Mesenchymal stem cell (in vitro differentiated cells and primary cell): ENCODE data around the gene ARL11.

ENCODE experiments used
- DNase-seq: peaks from one replicate; pipeline ENCODE4 v3.0.0-alpha.2; 2013
- H2AFZ ChIP-seq: one replicate; pipeline ENCODE4 v1.6.1; 2013; ENCODE audit warnings: low read depth, mild to moderate bottlenecking, control low read depth, inconsistent platforms, low read length, moderate library complexity
- H2AK5ac ChIP-seq: 2 replicates; pipeline ENCODE4 v1.6.1; 2013; ENCODE audit warnings: low read length, moderate library complexity, mild to moderate bottlenecking, inconsistent platforms; ENCODE audit not compliant: severe bottlenecking
- H2BK120ac ChIP-seq: one replicate; pipeline ENCODE4 v1.6.1; 2013; ENCODE audit warnings: low read depth, mild to moderate bottlenecking, inconsistent platforms, low read length, moderate library complexity
- H2BK12ac ChIP-seq, 2 experiments: one replicate each; pipeline ENCODE4 v1.6.1; 2013; ENCODE audit warnings: inconsistent platforms in 2 of 2, low read length in 2 of 2, mild to moderate bottlenecking in 2 of 2, moderate library complexity in 2 of 2, control low read depth in 1 of 2
- H2BK15ac ChIP-seq: one replicate; pipeline ENCODE4 v1.6.1; 2013; ENCODE audit warnings: mild to moderate bottlenecking, low read depth, inconsistent platforms; ENCODE audit not compliant: poor library complexity, severe bottlenecking
- H2BK5ac ChIP-seq: 2 replicates; pipeline ENCODE4 v1.6.1; 2013; ENCODE audit warnings: low read depth, mild to moderate bottlenecking, low read length, control low read depth, inconsistent platforms; ENCODE audit not compliant: poor library complexity, severe bottlenecking
- H3K14ac ChIP-seq, 2 experiments: one replicate each; pipeline ENCODE4 v1.6.1; 2013; ENCODE audit warnings: inconsistent platforms in 2 of 2, low read length in 2 of 2, control low read depth in 1 of 2, mild to moderate bottlenecking in 1 of 2, moderate library complexity in 1 of 2
- H3K18ac ChIP-seq, 2 experiments: one replicate each; pipeline ENCODE4 v1.6.1; 2013; ENCODE audit warnings: inconsistent platforms in 2 of 2, low read length in 2 of 2, control low read depth in 1 of 2, low read depth in 1 of 2, mild to moderate bottlenecking in 1 of 2
- H3K23ac ChIP-seq, 2 experiments: one replicate each; pipeline ENCODE4 v1.6.1; 2013; ENCODE audit warnings: inconsistent platforms in 2 of 2, low read length in 2 of 2, mild to moderate bottlenecking in 2 of 2, moderate library complexity in 2 of 2, control low read depth in 1 of 2
- H3K27ac ChIP-seq: 2 replicates; pipeline ENCODE4 v1.5.1; 2013; ENCODE audit warnings: mild to moderate bottlenecking, moderate library complexity, low read length, control low read depth, inconsistent platforms; ENCODE audit not compliant: poor library complexity, severe bottlenecking
- H3K27me3 ChIP-seq, 2 experiments: 2 replicates each; pipeline versions ENCODE4 v1.6.1 to v1.7.0; 2013; ENCODE audit warnings: low read length in 2 of 2, mild to moderate bottlenecking in 2 of 2, moderate library complexity in 2 of 2, control low read depth in 1 of 2, inconsistent platforms in 1 of 2; ENCODE audit not compliant: control insufficient read depth in 1 of 2, insufficient read depth in 1 of 2
- H3K36me3 ChIP-seq, 2 experiments: 2 replicates each; pipeline versions ENCODE4 v1.6.1 to v1.7.0; 2013; ENCODE audit warnings: low read length in 2 of 2, control low read depth in 1 of 2, inconsistent platforms in 1 of 2, low read depth in 1 of 2, mild to moderate bottlenecking in 1 of 2; ENCODE audit not compliant: insufficient read depth in 2 of 2, control insufficient read depth in 1 of 2
- H3K4ac ChIP-seq, 2 experiments: one replicate each; pipeline ENCODE4 v1.6.1; 2013; ENCODE audit warnings: inconsistent platforms in 2 of 2, low read length in 2 of 2, mild to moderate bottlenecking in 2 of 2, moderate library complexity in 2 of 2, control low read depth in 1 of 2, low read depth in 1 of 2
- H3K4me1 ChIP-seq: 2 replicates; pipeline ENCODE4 v1.6.1; 2013; ENCODE audit warnings: low read depth, low read length, control low read depth; ENCODE audit not compliant: control insufficient read depth, insufficient read depth
- H3K4me2 ChIP-seq: 2 replicates; pipeline ENCODE4 v1.6.1; 2013; ENCODE audit warnings: low read length, mild to moderate bottlenecking, inconsistent platforms; ENCODE audit not compliant: poor library complexity, severe bottlenecking
- H3K4me3 ChIP-seq, 2 experiments: 2 replicates each; pipeline versions ENCODE4 v1.5.1 to v1.7.0; 2013; ENCODE audit warnings: low read length in 2 of 2, mild to moderate bottlenecking in 2 of 2, control low read depth in 1 of 2, low read depth in 1 of 2; ENCODE audit not compliant: insufficient read depth in 1 of 2
- H3K79me1 ChIP-seq: replicated peaks from 2 replicates; pipeline ENCODE4 v1.6.1; 2013; ENCODE audit warnings: mild to moderate bottlenecking, control low read depth, low read length, inconsistent platforms; ENCODE audit not compliant: poor library complexity, severe bottlenecking
- H3K9ac ChIP-seq: 2 replicates; pipeline ENCODE4 v1.7.0; 2013; ENCODE audit warnings: mild to moderate bottlenecking, low read length, moderate library complexity
- H3K9me3 ChIP-seq: 2 replicates; pipeline ENCODE4 v1.7.0; 2013; ENCODE audit warnings: mild to moderate bottlenecking, low read length; ENCODE audit not compliant: control insufficient read depth
- H4K8ac ChIP-seq: one replicate; pipeline ENCODE4 v1.6.1; 2013; ENCODE audit warnings: inconsistent platforms, mild to moderate bottlenecking, low read length, moderate library complexity
- H4K91ac ChIP-seq: one replicate; pipeline ENCODE4 v1.6.1; 2013; ENCODE audit warnings: mild to moderate bottlenecking, low read length, inconsistent platforms
- whole genome bisulfite sequencing: methylation state at CpG from one replicate; pipeline ENCODE4 v1.1.7; 2013; ENCODE audit warnings: mixed read lengths; 5-methylcytosine and 5-hydroxymethylcytosine counted together

ARL11 gene

GRCh38 chr13:49615836-49616675 lies 12.3 kb upstream of the ARL11 start:
- no peak overlapping the region for H3K4me3 ChIP-seq
- no peak overlapping the region for H3K27ac ChIP-seq
- peak overlapping the region in 1 of 2 experiments; percentile 54 for H2BK12ac ChIP-seq
- H4K91ac ChIP-seq, result no peak overlapping the region
- H3K9ac ChIP-seq, result no peak overlapping the region
- H3K18ac ChIP-seq, result no peak overlapping the region
- H3K4ac ChIP-seq, result no peak overlapping the region
- H2AFZ ChIP-seq, result no peak overlapping the region
- H3K4me2 ChIP-seq, result no peak overlapping the region
- no peak overlapping the region for H2BK120ac ChIP-seq
- no peak overlapping the region for H4K8ac ChIP-seq
- H3K23ac ChIP-seq, result no peak overlapping the region
- peak overlapping the region in 1 of 2 experiments; percentile 86 for H3K14ac ChIP-seq
- no peak overlapping the region for H2BK15ac ChIP-seq
- H3K79me1 ChIP-seq, result no peaks in the 10 kb centered on the region
- no peaks in the 10 kb centered on the region for H3K36me3 ChIP-seq
- H2BK5ac ChIP-seq, result no peak overlapping the region
- 100% methylated on average over 4 of the region's 8 CpGs for WGBS
- H3K4me1 ChIP-seq, result peaks cover 3% of the 10 kb centered on the region
- H3K9me3 ChIP-seq, result peaks cover 4% of the 10 kb centered on the region
- DNase-seq, result no peak
- H2AK5ac ChIP-seq, result no peak overlapping the region
- H3K27me3 ChIP-seq, result no peaks in the 10 kb centered on the region

- H3K4me1 ChIP-seq, result peaks cover 2% of the 10 kb centered on the region
- H3K27ac ChIP-seq, result no peak overlapping the region
- H2BK12ac ChIP-seq, result no peak overlapping the region
- H3K4me3 ChIP-seq, result no peak overlapping the region
- no CpG with 5 or more reads among the region's 3 CpGs for WGBS
- no peak overlapping the region for H3K23ac ChIP-seq
- DNase-seq, result no peak
- no peak overlapping the region for H3K14ac ChIP-seq
- no peak overlapping the region for H2BK5ac ChIP-seq
- H4K8ac ChIP-seq, result peak overlapping the region; percentile 23
- H3K4ac ChIP-seq, result no peak overlapping the region
- no peak overlapping the region for H2AK5ac ChIP-seq
- H3K9ac ChIP-seq, result no peak overlapping the region
- no peaks in the 10 kb centered on the region for H3K36me3 ChIP-seq
- no peak overlapping the region for H3K18ac ChIP-seq
- H2AFZ ChIP-seq, result no peak overlapping the region
- H2BK120ac ChIP-seq, result no peak overlapping the region
- no peak overlapping the region for H2BK15ac ChIP-seq
- H3K79me1 ChIP-seq, result no peaks in the 10 kb centered on the region
- no peak overlapping the region for H3K4me2 ChIP-seq
- peaks cover 4% of the 10 kb centered on the region for H3K9me3 ChIP-seq
- no peaks in the 10 kb centered on the region for H3K27me3 ChIP-seq
- no peak overlapping the region for H4K91ac ChIP-seq
These were observed 11.6 kb upstream of the ARL11 start for GRCh38 chr13:49616676-49617065.

GRCh38 chr13:49620170-49620621 lies 8.1 kb upstream of the ARL11 start:
- Histone ChIP-seq H3K23ac (peak overlapping the region in 1 of 2 experiments; percentile 50), H2AK5ac (no peak overlapping the region), H3K14ac (no peak overlapping the region), H3K79me1 (no peaks in the 10 kb centered on the region), H2BK15ac (no peak overlapping the region), H3K36me3 (no peaks in the 10 kb centered on the region), H3K4me3 (peak overlapping the region in 1 of 2 experiments; percentile 66), H3K4me2 (no peak overlapping the region), H3K18ac (no peak overlapping the region), H3K27me3 (no peaks in the 10 kb centered on the region), H2BK5ac (no peak overlapping the region), H3K9me3 (no peaks in the 10 kb centered on the region), H4K91ac (no peak overlapping the region), H3K9ac (no peak overlapping the region), H2BK12ac (no peak overlapping the region), H3K27ac (no peak overlapping the region), H2AFZ (no peak overlapping the region), H2BK120ac (no peak overlapping the region), H4K8ac (no peak overlapping the region), H3K4ac (no peak overlapping the region), H3K4me1 (peaks cover 2% of the 10 kb centered on the region)
- DNase-seq, result no peak
- 94% methylated on average over 22 of the region's 22 CpGs for WGBS

- no peak overlapping the region for H3K9ac ChIP-seq
- H3K18ac ChIP-seq, result no peak overlapping the region
- no peak overlapping the region for H4K8ac ChIP-seq
- H3K14ac ChIP-seq, result no peak overlapping the region
- H3K9me3 ChIP-seq, result no peaks in the 10 kb centered on the region
- H2BK5ac ChIP-seq, result no peak overlapping the region
- H2AK5ac ChIP-seq, result no peak overlapping the region
- no peak overlapping the region for H3K4me2 ChIP-seq
- no peak for DNase-seq
- H2BK12ac ChIP-seq, result no peak overlapping the region
- H3K27me3 ChIP-seq, result no peaks in the 10 kb centered on the region
- H3K4ac ChIP-seq, result no peak overlapping the region
- no peaks in the 10 kb centered on the region for H3K79me1 ChIP-seq
- WGBS, result no CpG with 5 or more reads among the region's 11 CpGs
- H4K91ac ChIP-seq, result no peak overlapping the region
- H3K36me3 ChIP-seq, result no peaks in the 10 kb centered on the region
- H3K4me1 ChIP-seq, result peaks cover 9% of the 10 kb centered on the region
- no peak overlapping the region for H3K23ac ChIP-seq
- no peak overlapping the region for H2BK120ac ChIP-seq
- no peak overlapping the region for H2BK15ac ChIP-seq
- H2AFZ ChIP-seq, result no peak overlapping the region
- H3K4me3 ChIP-seq, result no peak overlapping the region
- H3K27ac ChIP-seq, result no peak overlapping the region
These were observed 5.9 kb upstream of the ARL11 start for GRCh38 chr13:49622174-49622946.
